ENCODE results near the gene NDFIP2. TPM values are rescaled to one million over a fixed set of nuclear protein-coding genes. Genes with fewer than 3 reads are reported as not detected.

Gene NDFIP2
- polyA plus RNA-seq, 1 of the 3 experiments (the other 2 are of a cell fraction) = 21.4 TPM

DNA sequence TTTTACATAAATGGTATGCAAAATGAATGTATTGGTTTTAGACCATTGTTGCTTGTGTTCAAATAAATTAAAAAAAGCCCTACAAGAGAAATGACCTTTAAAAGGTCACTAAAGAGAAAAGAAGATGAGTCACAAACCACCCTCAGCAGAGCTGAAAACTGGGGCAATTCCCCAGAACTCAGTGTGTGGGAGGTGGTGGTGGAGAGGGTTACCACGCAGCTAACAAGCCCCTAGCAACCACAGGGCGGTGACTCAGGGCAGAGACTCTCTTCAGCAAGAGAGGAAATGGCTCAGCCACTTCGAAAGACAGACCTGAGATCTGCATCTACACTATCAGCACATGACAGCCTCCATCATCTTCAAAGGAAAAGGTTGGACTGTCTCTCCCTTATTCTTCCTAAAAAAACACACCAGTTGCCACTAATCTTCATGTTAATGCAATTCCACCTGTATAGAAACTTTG is 29.4 kb upstream of the NDFIP2 start (continued):
- TF ChIP-seq MAX (IDR thresholded peaks at IDR 0.05; ENCODE audit: low read depth) = no peak
- TF ChIP-seq, protein P1, sequence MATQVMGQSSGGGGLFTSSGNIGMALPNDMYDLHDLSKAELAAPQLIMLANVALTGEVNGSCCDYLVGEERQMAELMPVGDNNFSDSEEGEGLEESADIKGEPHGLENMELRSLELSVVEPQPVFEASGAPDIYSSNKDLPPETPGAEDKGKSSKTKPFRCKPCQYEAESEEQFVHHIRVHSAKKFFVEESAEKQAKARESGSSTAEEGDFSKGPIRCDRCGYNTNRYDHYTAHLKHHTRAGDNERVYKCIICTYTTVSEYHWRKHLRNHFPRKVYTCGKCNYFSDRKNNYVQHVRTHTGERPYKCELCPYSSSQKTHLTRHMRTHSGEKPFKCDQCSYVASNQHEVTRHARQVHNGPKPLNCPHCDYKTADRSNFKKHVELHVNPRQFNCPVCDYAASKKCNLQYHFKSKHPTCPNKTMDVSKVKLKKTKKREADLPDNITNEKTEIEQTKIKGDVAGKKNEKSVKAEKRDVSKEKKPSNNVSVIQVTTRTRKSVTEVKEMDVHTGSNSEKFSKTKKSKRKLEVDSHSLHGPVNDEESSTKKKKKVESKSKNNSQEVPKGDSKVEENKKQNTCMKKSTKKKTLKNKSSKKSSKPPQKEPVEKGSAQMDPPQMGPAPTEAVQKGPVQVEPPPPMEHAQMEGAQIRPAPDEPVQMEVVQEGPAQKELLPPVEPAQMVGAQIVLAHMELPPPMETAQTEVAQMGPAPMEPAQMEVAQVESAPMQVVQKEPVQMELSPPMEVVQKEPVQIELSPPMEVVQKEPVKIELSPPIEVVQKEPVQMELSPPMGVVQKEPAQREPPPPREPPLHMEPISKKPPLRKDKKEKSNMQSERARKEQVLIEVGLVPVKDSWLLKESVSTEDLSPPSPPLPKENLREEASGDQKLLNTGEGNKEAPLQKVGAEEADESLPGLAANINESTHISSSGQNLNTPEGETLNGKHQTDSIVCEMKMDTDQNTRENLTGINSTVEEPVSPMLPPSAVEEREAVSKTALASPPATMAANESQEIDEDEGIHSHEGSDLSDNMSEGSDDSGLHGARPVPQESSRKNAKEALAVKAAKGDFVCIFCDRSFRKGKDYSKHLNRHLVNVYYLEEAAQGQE (IDR thresholded peaks at IDR 0.05; ENCODE audit: low read depth, low read length) = no peak
- 0 out of 4 replicates have a peak, but pooled peaks of 1 of the 2 experiments have one; percentile 37 for TF ChIP-seq EP300 (IDR thresholded peaks at IDR 0.05; ENCODE audit: borderline replicate concordance in 1 of 2, low read depth in 1 of 2, low read length in 1 of 2)
- no peak for TF ChIP-seq RCOR1 (IDR thresholded peaks at IDR 0.05; ENCODE audit: low read length)
- TF ChIP-seq, protein P2, sequence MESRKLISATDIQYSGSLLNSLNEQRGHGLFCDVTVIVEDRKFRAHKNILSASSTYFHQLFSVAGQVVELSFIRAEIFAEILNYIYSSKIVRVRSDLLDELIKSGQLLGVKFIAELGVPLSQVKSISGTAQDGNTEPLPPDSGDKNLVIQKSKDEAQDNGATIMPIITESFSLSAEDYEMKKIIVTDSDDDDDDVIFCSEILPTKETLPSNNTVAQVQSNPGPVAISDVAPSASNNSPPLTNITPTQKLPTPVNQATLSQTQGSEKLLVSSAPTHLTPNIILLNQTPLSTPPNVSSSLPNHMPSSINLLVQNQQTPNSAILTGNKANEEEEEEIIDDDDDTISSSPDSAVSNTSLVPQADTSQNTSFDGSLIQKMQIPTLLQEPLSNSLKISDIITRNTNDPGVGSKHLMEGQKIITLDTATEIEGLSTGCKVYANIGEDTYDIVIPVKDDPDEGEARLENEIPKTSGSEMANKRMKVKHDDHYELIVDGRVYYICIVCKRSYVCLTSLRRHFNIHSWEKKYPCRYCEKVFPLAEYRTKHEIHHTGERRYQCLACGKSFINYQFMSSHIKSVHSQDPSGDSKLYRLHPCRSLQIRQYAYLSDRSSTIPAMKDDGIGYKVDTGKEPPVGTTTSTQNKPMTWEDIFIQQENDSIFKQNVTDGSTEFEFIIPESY (IDR thresholded peaks at IDR 0.05; ENCODE audit: borderline replicate concordance, low read depth) = no peak
- TF ChIP-seq, protein P3, sequence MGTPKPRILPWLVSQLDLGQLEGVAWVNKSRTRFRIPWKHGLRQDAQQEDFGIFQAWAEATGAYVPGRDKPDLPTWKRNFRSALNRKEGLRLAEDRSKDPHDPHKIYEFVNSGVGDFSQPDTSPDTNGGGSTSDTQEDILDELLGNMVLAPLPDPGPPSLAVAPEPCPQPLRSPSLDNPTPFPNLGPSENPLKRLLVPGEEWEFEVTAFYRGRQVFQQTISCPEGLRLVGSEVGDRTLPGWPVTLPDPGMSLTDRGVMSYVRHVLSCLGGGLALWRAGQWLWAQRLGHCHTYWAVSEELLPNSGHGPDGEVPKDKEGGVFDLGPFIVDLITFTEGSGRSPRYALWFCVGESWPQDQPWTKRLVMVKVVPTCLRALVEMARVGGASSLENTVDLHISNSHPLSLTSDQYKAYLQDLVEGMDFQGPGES (IDR thresholded peaks at IDR 0.05; ENCODE audit: low read depth, low read length) = no peak
- TF ChIP-seq SMC3 (IDR thresholded peaks at IDR 0.05; ENCODE audit: low read depth, low read length) = no peak
- no peak for TF ChIP-seq CHD2 (IDR thresholded peaks at IDR 0.05; ENCODE audit: low read length, partially characterized antibody)
- TF ChIP-seq RAD21 (IDR thresholded peaks at IDR 0.05; ENCODE audit: low read length) = no peak
- TF ChIP-seq YY1 (IDR thresholded peaks at IDR 0.05; ENCODE audit: low read depth) = no peak

DNA sequence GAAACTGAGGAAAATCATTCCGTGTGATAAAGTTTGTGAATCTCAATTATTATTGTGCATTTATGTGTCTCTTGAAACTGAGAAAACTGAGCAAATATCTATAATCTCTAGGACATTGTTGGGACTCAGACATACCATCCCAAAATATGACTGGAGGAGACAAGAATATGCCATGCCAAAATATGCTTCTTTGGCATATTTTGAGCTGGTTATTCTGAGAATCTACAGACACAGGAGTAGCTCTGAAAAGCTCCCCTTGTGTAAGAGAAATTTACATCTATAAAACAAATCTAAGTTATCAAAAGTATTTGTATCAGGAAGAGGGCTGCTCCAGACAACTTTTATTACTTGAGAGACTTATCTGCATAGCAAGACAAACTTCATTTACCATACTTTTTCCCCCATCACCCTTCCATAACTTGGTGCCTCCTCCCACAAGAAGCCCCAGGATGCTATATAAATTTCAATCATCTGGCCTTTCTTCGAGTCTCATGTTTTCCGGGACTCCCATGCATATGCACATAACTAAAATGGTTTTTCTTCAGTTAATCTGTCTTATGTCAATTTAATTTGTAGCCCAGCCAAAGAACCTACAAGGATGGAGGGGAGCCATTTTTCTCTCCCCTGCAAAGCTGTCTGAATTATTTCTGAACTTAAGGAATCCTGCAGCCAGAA is 28.6 kb upstream of the NDFIP2 start:
- Histone ChIP-seq H3K4me1 (ENCODE audit: control insufficient read depth in 1 of 2, insufficient read depth in 2 of 2, low read depth in 1 of 2, low read length in 1 of 2) (peaks cover 3 to 4% of the 10 kb centered on the region in 2 experiments; a peak in 3 of 4 replicates), H3K4me2 (peak overlapping the region; percentile 61; the same call in 1 of the 2 replicates), H3K79me2 (ENCODE audit: insufficient read depth) (no peaks in the 10 kb centered on the region), H3K9me3 (no peaks in the 10 kb centered on the region), H3K36me3 (replicated peaks in 1 of 2; ENCODE audit: control insufficient read depth in 1 of 2, insufficient read depth in 2 of 2, low read length in 1 of 2) (no peaks in the 10 kb centered on the region), H3K27me3 (ENCODE audit: insufficient read depth) (no peaks in the 10 kb centered on the region), H3K9me2 (no peaks in the 10 kb centered on the region), H3K9ac (peak overlapping the region; percentile 42; the same call in 1 of the 2 replicates), H2AFZ (ENCODE audit: low read depth) (peak overlapping the region; percentile 64), H4K20me1 (ENCODE audit: insufficient read depth) (no peaks in the 10 kb centered on the region), H3K4me3 (ENCODE audit: low read depth in 2 of 2, low read length in 1 of 2) (no peak overlapping the region; a peak in 1 of 4 replicates), H3K27ac (ENCODE audit: low read depth in 2 of 2, low read length in 1 of 2) (peak overlapping the region in 1 of 2 experiments; percentile 86; a peak in 2 of 4 replicates), H3F3A (replicated peaks; ENCODE audit: insufficient read depth) (peaks cover 8% of the 10 kb centered on the region)
- no peak for DNase-seq
- 78% methylated on average over 3 of the region's 3 CpGs for WGBS (ENCODE audit: low lambda C conversion rate)
- CTCF ChIA-PET = interaction anchor here (0.9 kb wide), 1 partner anchor 28 kb away, joined by 3 read pairs; no protein-coding TSS in a partner anchor
- POLR2A ChIA-PET = no interaction called here
- TF ChIP-seq CHD2 (IDR thresholded peaks at IDR 0.05; ENCODE audit: low read length, partially characterized antibody) (no peak), GATA2 (CRISPR knock-in tag; IDR thresholded peaks at IDR 0.05) (no peak), TCF12 (IDR thresholded peaks at IDR 0.05) (no peak), CTCF (IDR thresholded peaks at IDR 0.05) (no peak), FOXJ3 (CRISPR knock-in tag; IDR thresholded peaks at IDR 0.05) (no peak), RCOR1 (IDR thresholded peaks at IDR 0.05; ENCODE audit: low read length) (no peak), USF2 (IDR thresholded peaks at IDR 0.05; ENCODE audit: borderline replicate concordance, low read depth, low read length) (no peak), EP300 (IDR thresholded peaks at IDR 0.05; ENCODE audit: borderline replicate concordance in 1 of 2, low read depth in 1 of 2, low read length in 1 of 2) (no peak)
- TF ChIP-seq, protein P2 (IDR thresholded peaks at IDR 0.05; ENCODE audit: borderline replicate concordance, low read depth) = no peak
